Esophagus mucosa (tissue), 1 donor: ENCODE measurements around the gene MYZAP. TPM values are rescaled to one million over a fixed set of nuclear protein-coding genes. Genes with fewer than 3 reads are reported as not detected.
"Not testable (repeated sequence)": the region's sequence is repeated elsewhere in the genome, so short reads cannot be mapped to it uniquely, and the experiment has no call there.

Experiments used
- ATAC-seq: fragments of 200-7000 bp; cut with Tn5 transposase; one replicate; pipeline ENCODE4 v1.9.1; 2020
- total RNA-seq: library from RNA; stranded (reverse); gene quantifications from one replicate; pipeline ENCODE4 v1.2.4, GENCODE V29; 2023
- donor health status: DM: yes; HTN: yes; CAD: no.

Gene MYZAP
- total RNA-seq, 1 donor from 2014 or later = 19.8 TPM

DNA sequence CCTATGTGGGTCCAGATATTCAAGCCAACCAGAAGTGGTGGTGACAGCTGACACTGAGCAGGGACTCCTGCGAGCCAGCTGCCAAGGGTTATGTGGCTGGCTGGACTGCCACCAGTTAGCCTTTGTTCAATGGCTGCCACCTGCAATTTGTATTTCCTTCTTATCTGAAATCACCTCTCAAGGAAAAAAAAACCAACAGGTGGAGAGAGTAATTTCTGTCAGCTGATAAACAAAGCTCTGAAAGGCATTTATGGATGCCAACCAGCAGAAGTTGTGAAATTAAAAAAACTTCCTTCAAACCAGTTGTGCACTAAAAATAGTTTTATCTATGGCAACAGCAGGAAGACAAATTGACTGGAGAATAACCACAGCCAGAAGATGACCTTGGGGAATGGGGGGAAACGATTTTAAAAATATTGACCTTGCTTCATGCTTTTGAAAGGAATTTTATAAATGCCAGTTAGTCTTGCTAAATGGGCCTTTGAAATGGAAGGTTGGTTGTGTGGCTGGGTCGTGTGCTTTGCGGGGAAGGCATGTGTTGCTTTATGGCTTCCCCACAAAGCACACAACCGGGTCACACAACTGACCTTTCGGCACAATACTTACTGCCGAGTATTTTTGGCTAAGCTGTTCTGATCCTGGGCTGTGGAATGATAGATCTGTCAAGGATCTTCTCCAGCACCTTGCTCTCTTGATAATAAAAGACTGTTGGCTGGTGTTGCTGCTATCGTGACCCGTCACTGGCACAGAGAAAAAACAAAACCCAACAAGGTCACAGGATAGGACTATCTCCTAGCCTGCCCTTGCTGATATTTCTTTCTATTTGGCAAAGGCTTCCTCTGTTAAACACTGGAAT lies 3.5 kb downstream of the MYZAP start:
- ATAC-seq = no peak

DNA sequence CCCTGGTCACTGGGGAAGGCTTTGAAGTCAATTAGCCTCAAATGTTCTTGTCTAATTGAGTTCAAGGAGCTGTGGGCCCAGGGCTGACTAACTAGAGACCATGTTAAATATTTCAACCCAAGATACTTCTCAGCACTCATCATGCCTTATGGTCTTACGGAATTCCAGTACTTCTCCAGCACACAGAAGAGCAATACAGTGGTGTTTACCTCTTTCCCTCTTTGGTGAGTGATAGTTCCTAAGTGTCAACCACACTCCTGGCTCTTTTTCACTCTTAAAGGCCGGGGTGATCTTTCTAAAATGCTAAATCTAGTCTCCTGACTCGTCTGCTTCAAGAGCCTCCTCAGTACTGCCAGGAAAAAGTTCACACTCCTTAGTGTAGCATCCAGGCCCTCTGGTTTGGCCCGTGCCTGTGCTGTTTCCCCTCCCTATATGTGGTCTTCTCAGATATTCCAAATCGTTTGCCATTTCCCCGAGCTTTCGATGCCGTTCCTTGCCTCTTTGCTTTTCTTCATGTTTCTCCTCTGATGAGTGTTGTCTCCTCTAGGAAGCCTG lies 4.7 kb downstream of the MYZAP start:
- no peak for ATAC-seq

DNA sequence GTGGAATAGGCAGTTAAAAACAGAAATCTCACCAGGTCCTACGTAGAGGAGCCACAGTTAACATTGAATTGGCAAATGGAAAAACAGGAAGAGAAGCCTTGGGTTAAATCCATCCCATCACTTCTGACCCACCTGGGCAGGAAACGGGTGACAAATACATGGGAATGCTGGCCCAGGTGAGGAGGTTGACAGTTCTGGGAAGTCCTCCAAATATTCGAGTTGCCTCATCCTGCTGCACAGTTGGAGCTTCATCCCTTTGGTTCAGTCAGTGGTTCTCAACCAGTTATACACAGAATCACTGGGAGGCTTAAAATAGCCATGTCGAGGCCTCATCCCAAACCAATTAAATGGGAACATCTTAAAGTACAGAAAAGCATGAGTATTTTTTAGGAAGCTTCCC lies 5.3 kb downstream of the MYZAP start:
- ATAC-seq = peak; percentile 31

DNA sequence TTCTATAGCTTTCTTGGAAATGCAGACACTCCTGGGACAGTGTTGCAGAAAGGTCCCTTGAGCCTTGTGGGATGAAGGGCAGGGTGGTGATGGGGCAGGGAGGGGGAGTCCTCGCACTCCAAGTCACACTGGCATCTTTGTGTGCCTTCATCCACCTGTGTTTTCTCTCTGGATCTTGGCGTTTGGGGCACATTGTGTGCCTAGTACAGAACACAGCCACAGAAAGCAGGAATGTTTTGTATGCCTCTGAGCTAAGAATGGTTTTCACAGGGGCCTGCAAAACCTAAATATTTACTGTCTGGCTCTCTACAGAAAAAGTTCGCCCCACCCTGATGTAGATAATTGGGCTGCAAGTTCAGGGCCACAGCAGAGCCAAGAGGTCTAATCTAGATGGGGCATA lies 5.7 kb downstream of the MYZAP start:
- ATAC-seq = no peak

DNA sequence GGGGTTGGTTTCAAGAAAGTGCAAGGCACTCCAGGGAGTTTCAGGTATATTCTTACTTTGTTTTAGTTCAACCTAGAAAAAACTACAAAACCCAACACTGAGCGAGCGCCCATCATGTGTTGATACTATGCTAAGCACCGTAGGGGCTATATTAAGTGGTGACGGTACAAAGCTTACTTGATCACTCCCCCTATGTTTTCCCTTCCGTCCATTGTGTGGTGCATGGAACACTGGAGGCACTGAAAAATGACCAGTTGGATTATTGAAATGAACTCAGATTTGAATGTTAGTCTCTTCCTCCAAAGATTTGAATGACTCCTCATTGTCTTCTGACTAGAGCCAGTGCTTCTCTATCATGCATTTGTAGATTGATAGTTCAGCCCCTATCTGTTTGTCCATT lies 6.6 kb downstream of the MYZAP start:
- ATAC-seq = no peak

DNA sequence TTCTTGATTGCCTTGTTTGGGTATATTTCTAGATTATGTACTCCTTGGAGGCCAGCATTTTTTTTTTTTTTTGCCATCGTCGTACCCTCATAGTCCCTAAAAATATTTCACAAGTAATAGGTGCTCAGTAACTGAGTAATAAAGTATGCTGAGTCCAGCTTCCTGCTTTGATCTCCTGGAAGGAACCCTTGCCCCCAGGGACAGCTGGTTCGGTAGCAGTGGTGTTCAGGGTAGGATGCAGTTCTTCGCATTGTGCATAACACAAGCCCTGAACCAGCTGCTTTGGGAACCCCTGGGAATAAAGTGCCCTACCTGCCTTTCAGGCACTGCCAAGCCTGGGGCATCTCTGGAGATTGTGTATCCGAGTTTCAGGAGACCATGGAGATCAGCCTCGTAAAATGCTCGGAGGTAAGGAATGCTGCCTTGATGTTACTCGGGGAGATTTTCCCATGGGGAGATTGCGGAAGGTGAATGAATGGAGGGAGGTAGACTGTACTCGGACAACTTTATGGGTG lies 7.6 kb downstream of the MYZAP start:
- no peak for ATAC-seq

DNA sequence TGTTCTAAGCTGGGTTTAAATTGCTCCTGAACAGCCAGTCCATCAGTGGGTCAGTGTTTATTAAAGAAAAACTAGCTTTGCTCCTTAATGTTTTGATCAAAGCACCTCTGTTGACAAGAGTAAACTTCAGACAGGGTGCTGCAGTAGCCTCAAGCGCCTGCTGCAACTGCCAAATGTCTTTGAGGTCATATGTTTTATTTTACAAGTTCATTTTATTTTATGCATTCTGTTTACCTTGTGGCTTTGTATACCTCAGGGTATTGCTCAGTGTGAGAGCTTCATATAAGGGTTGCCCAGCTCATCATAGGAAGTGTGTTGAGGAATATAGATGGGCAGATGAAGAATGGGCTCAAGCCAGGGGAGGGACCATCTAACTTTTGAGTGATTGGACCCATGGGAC lies 8.5 kb downstream of the MYZAP start:
- no peak for ATAC-seq

DNA sequence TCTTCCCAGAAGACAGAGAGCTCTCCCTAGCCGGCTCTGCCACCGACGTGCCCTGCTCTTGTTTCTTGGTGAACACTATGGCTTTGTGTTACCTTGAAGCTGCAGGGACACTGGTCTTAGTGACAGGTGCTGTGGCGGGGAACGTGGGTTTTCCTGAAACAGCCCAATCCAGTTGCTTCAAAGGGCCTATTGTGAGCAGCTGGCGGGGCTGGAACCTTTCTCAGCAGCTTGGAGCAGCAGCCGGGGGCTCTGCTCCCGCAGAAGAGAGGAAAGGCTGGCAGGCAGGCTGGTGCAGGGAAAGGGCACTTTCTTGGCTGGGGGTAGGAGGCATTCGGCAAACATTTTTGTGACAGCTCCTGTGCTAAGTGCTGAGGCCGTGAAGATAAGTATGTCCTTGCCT lies 12.8 kb downstream of the MYZAP start:
- no peak for ATAC-seq

DNA sequence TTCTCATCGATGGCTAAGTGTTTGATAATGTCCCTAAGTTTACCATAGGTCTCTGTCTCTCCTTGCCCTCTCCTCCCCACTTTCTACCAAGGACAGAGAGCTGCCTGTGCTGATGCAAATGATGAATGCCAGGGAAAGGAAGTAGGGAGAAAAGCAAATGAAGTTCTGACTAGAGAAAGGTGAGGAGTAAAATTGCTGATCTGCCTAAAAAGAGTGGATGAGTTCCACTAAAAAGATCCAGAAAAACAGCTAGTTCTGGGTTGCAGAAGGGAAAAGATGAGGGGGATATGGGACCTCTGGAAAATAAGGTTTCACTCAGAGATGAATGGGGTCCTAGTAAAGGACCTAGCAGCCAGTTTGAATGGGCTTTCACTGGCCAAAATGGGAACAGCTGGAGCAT lies 13.8 kb downstream of the MYZAP start:
- ATAC-seq = no peak

DNA sequence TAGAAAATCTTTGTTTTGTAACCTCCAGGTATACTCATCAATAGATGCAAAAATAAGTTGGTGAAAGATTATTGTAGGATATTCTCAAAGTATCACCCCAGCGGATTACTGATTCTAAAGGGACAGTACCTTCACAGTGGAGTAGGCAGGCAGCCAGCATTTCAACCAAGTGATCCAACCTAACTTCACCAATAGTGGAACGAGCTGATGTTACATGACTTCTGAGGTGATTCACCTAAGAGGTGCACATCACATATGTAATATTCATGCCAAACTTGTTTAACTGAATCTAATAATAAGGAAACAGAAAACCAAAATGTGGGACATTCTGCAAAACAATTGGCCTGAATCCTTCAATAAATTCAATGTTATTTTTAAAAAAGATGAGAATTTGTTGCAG lies 14.3 kb downstream of the MYZAP start:
- peak; percentile 61 for ATAC-seq

DNA sequence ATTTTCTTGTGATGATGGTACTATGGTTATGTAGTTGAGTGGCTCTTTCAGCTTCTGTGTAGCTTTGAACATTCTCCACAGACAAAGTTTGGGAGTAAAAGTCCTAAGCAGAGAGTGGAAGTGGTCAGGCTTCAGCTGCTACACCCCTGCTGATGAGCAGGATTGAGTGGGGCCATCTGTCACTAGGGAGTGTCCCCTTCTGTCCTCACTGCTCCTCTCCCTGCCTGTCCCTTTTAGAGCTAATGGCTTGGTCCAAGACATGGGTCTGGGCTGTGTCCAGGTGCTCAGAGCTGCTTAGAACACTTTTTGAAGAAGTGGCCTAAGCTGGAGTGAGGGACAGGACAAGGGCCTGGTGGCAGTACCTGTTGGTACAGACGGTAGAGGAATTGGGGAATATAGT lies 15.1 kb downstream of the MYZAP start:
- no peak for ATAC-seq

DNA sequence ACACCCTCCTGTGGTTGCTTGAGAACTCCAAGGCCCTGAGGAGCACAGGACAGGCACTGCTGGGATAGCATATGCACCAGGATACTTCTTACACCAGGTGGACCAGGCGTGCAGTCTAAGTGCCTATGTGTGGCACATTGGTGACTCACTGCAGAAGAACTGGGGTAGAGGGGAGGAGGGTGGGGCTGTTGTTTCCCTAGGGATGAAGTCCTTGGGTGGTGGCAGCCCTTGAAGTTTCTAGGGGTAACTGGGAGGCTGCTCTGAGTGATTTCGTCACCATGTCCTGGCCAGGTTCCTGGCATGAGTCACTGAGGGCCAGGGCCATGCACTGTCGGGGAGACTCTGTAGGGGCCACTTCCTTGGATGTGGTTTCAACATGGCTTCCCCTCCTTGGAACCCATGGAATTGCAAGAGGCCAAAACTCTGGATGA lies 15.9 kb downstream of the MYZAP start:
- ATAC-seq = peak; percentile 85

DNA sequence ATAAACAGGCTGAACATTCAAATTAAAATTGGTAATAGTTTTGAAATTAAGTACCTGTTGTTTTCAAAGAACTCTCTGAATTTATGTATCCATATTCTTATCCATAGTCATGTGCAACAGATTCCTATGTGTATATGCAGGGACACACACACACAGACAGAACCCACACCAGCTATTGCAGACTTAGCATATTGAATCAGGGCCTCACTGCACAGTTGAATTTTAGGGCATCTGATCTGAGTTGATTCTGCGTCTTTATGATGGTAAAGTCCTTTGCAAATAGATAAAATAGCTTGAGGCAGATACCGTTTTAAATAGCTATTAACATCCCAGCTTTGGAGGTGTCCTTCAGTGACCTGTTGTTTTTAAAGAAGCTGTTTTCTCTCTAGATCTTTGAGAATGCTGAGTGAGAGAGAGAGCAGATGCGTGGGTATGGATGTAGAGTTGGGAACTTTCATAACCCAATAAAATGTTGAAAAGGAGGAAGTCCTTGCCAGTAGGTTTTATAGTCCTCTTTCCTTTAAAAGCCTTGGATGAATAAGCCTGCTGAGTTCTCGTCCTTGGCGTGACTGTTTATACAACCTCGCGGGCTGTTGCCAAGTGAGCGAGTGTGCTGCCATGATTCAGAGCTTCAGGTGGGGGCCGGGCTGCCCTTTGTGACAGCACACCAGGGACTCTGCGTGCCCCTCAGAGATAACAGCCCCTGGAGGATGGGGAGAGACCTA lies 18.3 kb downstream of the MYZAP start:
- peak; percentile 59 for ATAC-seq

DNA sequence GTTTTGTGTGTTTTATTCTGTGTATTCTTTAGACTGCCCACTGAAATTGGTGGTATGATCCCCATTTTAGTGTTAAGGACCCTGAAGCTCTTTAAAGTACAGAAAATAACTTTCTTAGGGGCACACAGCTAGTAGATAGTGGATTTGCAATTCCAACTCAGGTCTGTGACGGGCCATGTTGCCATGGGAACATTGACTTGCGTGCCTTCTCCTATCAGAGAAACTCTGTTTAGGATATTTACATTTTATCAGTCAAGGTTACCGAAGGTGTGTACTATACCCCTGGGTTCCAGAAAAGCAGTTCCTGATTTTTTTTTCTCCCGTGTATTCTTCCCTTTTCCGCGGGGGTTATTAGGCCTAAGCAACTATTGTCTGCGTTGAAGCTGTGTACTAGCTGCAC lies 19.4 kb downstream of the MYZAP start:
- no peak for ATAC-seq

DNA sequence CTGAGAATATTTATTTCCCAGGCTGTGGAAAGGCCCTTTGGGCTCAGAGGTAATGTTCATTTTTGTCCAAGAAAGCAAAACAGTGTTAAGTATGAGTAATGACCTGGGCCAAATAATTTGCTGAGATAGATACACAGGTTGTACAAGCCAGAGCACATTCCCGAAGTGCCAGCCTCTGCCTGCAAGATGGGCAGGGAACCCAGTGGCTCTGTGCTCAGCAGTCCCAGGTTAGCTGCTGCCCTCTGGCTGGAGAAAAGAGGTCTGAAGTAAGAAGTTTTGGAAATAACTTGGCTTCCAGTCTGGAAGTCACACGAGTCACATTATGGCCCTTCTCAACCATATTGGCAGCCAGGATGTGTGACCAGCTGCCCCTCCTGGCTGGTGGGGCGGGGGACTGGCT lies 20.2 kb downstream of the MYZAP start:
- peak; percentile 90 for ATAC-seq

DNA sequence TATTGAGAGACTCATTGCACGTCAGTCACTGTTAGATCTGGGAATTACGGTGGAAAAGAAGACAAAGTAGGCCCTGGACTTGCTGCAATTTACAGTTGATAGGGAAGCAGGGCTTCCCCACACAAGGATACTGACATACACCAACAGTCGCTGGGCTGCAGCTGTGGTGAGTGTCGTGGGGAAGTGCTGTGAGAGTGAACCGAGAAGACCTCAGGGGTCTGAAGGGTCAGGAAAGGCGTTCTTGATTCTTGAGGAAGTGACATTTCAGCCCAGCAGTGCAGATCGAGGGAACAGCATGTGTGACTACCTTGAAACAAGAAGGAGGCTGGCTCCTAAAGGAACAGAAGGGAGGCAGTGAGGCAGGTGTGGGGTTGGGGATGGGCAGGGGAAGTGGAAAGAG lies 22.5 kb downstream of the MYZAP start:
- ATAC-seq = no peak

DNA sequence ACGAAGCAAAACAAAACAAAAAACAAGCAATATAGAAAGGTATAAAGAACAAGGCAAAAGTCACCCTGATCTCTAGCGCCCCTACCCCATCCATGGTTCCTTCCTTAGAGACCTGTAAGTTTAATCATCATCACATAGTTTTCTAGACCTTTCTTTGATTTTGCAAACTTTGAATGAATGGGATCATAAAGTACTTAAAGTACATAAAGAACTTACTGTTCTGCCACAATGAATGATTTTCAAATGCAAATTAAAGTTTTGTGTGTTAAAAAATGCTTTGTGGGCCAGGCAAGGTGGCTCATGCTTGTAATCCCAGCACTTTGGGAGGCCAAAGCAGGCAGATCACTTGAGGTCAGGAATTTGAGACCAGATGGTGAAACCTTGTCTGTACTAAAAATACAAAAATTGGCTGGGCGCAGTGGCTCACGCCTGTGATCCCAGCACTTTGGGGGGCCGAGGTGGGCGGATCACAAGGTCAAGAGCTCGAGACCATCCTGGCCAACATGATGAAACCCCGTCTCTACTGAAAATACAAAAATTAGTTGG lies 24.3 kb downstream of the MYZAP start:
- not testable (repeated sequence) for ATAC-seq

DNA sequence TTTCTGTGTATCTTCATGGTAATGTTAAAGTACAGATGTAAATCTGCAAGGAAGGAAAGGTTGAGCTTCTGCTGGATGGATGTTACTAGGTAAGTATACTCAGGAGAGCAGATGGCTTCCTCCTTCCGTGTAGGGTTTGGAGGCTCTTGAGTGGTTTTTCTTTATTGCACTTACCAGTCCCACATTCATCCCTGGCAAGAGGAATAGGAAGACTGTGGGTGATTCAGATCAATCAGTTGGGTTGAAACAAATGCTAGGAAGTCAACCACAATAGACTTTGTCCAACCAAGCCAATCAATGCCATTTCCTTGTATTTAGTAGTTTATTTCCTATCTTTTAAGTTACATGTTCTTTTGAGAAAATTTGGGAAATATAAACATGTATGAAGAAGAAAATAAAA lies 26.6 kb downstream of the MYZAP start:
- no peak for ATAC-seq

DNA sequence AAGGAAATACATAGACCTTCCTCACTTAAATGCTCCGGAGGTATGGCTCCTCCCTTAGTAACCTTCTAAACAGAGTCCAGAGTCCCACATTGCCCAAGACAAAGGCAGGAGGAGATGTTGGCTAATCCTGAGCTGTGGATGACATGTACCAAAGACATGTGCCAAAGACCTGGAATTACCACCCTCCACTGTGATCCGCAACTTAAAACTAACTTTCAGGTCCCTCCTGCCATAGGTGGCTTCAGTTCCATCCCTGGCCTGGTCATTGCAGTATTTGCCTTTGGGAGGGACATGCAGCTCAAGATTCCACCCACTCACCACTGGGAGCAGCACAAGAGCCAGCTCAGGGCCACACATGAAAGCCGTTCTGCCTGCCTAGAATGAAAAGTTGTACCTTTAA lies 28.0 kb downstream of the MYZAP start:
- ATAC-seq = no peak

DNA sequence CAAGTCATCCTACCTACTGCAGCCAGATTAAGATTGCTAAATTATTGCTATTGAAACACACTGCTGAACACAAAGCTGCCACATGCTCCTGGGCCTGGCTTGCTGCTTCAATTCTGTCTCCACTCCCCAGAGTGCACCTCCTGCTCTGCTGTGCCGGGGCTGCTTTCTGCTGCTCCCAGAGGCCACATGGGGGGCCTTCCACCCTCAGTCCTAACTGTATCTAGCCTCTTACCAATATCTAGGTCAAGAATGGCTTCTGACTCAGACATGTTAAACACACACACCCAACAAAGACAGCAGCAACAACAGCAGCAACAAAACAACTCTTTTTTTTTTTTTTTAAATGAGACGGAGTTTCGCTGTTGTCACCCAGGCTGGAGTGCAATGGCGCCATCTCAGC lies 33.0 kb downstream of the MYZAP start:
- ATAC-seq = peak; percentile 33

DNA sequence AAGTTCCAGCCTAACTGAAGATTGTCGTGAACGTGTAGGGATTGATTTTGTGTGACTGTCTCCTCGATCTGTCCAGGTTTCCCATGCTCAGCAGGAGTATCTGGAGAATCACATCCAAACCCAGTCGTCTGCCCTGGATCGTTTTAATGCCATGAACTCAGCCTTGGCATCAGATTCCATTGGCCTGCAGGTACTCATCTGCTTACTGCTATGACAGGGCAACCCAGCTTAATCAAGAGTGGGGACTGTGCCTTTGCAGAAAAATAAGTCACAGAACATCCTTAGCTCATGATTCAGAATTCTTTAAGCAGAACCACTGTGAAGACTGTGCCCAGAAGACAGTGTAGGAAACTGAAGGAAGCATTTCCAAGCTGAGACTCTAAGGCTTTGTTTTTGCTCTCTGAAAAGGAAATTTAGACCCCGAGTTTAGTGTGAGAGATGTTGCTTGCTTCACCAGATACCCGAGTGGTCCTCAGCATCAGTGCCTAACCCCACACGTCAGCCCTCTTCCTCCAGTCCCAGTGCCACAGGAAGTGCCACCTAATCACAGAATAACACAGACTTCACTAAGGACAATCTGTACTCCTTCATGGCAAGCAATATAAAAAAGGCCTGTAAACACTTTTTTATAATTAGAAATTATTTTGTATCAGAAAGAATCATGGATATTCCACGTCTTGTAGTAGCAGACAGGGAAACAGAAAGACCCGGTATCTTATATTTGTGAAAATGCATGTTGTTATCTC lies 34.2 kb downstream of the MYZAP start:
- ATAC-seq = no peak

DNA sequence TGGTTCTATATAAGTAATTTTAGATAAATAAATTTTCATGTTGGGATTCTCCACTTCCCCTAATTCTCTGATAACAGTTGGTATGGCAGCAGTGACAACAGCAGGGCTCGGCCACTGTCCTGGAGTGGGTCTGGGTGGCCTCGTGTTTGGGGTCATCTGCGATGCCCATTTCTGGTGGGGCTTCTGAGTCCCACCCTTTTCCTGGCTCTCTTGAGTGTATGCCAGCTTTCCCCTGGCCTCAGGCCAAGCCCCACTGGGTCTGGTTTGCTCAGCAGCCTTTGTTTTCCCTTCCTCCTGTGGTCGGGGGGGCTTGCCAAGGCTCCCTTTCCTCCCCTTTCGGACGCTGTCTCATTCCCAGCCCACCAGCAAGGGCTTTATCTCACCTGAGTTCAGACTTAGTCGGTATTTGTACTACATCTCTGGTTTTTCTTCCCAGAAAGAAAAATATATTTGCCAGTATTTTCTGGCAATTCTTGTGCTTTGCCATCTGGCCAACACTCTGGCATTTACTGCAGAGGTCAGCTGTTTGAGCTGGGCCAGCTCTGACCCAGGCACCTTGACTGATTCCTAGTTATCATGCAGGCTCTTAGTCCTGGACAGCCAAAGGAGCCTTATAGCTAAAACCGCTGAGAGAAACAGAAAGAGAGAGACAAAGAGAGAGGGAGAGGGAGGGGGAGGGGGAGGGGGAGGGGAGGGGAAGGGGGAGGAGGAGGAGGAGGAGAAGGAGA lies 35.2 kb downstream of the MYZAP start:
- ATAC-seq = no peak
